ENCODE measurements around the gene MOSMO. TPM values are rescaled to one million over a fixed set of nuclear protein-coding genes. Genes with fewer than 3 reads are reported as not detected.

The MOSMO gene
- total RNA-seq, 2 experiments from 2014 or later, result 9.6 to 9.8 TPM

DNA sequence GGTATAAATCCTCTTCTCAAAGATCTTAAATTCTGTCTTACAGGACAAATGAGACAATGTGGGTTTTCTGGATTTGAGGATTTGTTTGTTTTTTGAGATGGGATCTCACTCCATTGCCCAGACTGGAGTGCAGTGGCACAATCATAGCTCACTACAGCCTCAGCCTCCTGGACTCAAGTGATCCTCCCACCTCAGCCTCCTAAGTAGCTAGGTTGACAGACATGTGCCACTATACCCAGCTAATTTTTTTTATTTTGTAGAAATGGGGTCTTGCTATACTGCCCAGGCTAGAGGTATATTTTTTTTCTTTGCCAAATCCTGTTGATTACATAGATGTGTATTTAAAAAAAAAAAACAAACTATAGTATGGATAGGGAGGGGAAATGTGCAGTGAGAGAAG is 122.6 kb downstream of the MOSMO start:
- H3K4me3 ChIP-seq (ENCODE audit: low read depth, low read length, poor library complexity, severe bottlenecking), result no peak overlapping the region
- H3K4me1 ChIP-seq (ENCODE audit: insufficient read depth, low read length, poor library complexity, severe bottlenecking), result no peaks in the 10 kb centered on the region
- ChIA-PET POLR2A (interaction anchor here (0.6 to 1.4 kb wide), 2 partner anchors 505 to 763 kb away, joined by 3 to 4 read pairs; no protein-coding TSS in a partner anchor), CTCF (ENCODE audit: unreplicated experiment) (no interaction called here)
- H3K4me2 ChIP-seq (ENCODE audit: low read length), result no peak overlapping the region
- no peaks in the 10 kb centered on the region for H3K79me2 ChIP-seq (ENCODE audit: insufficient read depth, low read depth, low read length)
- H3K36me3 ChIP-seq (ENCODE audit: insufficient read depth, low read length), result no peaks in the 10 kb centered on the region
- no peaks in the 10 kb centered on the region for H3K9me2 ChIP-seq (ENCODE audit: insufficient read depth, low read length)
- DNase-seq (ENCODE audit: low spot score), result no peak
- no peak for TF ChIP-seq EZH2phosphoT487 (IDR thresholded peaks at IDR 0.05; ENCODE audit: borderline replicate concordance, low read depth, low read length)
- TF ChIP-seq, protein P1, sequence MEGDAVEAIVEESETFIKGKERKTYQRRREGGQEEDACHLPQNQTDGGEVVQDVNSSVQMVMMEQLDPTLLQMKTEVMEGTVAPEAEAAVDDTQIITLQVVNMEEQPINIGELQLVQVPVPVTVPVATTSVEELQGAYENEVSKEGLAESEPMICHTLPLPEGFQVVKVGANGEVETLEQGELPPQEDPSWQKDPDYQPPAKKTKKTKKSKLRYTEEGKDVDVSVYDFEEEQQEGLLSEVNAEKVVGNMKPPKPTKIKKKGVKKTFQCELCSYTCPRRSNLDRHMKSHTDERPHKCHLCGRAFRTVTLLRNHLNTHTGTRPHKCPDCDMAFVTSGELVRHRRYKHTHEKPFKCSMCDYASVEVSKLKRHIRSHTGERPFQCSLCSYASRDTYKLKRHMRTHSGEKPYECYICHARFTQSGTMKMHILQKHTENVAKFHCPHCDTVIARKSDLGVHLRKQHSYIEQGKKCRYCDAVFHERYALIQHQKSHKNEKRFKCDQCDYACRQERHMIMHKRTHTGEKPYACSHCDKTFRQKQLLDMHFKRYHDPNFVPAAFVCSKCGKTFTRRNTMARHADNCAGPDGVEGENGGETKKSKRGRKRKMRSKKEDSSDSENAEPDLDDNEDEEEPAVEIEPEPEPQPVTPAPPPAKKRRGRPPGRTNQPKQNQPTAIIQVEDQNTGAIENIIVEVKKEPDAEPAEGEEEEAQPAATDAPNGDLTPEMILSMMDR (conservative IDR thresholded peaks at IDR 0.05; ENCODE audit: low read length), result no peak
- H4K20me1 ChIP-seq (ENCODE audit: insufficient read depth, low read length), result no peaks in the 10 kb centered on the region
- H3K27ac ChIP-seq (ENCODE audit: low read depth, low read length, poor library complexity, severe bottlenecking), result no peak overlapping the region
- H3K9me3 ChIP-seq (ENCODE audit: low read length), result no peaks in the 10 kb centered on the region
- no peak overlapping the region for H2AFZ ChIP-seq (ENCODE audit: low read length)
- intact Hi-C loops (cut with micrococcal nuclease; ENCODE audit: unreplicated experiment), result no loop called here
- BruUV-seq (replicated peaks), result no TSS peak

DNA sequence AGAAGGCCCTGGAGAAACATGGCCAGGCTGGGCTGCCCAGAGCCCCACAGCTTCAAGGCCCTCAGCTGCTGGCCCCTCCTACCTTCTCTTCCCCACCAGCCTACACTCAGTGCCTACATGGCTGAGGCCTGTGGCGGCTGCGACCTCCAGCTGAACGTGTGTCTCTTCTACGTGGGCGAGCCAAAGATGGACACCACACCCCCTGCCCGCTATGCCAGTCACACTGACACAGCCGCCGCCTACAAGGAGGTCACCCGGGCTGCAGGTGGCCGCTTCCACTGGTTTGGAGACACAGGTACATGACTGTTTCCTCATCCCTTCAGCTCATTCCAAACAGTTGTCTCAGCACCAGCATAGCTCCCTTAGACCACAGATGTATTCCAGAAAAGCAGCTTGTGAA is 124.9 kb downstream of the MOSMO start:
- no peaks in the 10 kb centered on the region for H3K79me2 ChIP-seq (ENCODE audit: insufficient read depth, low read depth, low read length)
- no peaks in the 10 kb centered on the region for H3K9me2 ChIP-seq (ENCODE audit: insufficient read depth, low read length)
- no peaks in the 10 kb centered on the region for H4K20me1 ChIP-seq (ENCODE audit: insufficient read depth, low read length)
- ChIA-PET CTCF (ENCODE audit: unreplicated experiment) (no interaction called here), POLR2A (no interaction called here)
- H3K9me3 ChIP-seq (ENCODE audit: low read length), result no peaks in the 10 kb centered on the region
- H3K27ac ChIP-seq (ENCODE audit: low read depth, low read length, poor library complexity, severe bottlenecking), result no peak overlapping the region
- no peak overlapping the region for H3K4me3 ChIP-seq (ENCODE audit: low read depth, low read length, poor library complexity, severe bottlenecking)
- no peak for DNase-seq (ENCODE audit: low spot score)
- intact Hi-C loops (cut with micrococcal nuclease; ENCODE audit: unreplicated experiment), result no loop called here
- H2AFZ ChIP-seq (ENCODE audit: low read length), result no peak overlapping the region
- TF ChIP-seq EZH2phosphoT487 (IDR thresholded peaks at IDR 0.05; ENCODE audit: borderline replicate concordance, low read depth, low read length), result no peak
- TF ChIP-seq, protein P1 (conservative IDR thresholded peaks at IDR 0.05; ENCODE audit: low read length), result no peak
- no peaks in the 10 kb centered on the region for H3K4me1 ChIP-seq (ENCODE audit: insufficient read depth, low read length, poor library complexity, severe bottlenecking)
- no TSS peak for BruUV-seq (replicated peaks)
- H3K4me2 ChIP-seq (ENCODE audit: low read length), result no peak overlapping the region
- H3K36me3 ChIP-seq (ENCODE audit: insufficient read depth, low read length), result no peaks in the 10 kb centered on the region

Other genes with a start within 250 kb of the MOSMO start
- gene NPIPB4, start 150.4 kb upstream of the MOSMO start, total RNA-seq (2014; rRNA removed; shearing (Covaris generic)), result 71.9 and 91.7 TPM in 2 replicates
- 435 and 436 TPM in 2 replicates for gene NPIPB4, start 150.4 kb upstream of the MOSMO start, total RNA-seq (2022)
- 121 and 129 TPM in 2 replicates for gene UQCRC2, start 54.8 kb upstream of the MOSMO start, total RNA-seq (2014; rRNA removed; shearing (Covaris generic))
- 202 and 210 TPM in 2 replicates for gene UQCRC2, start 54.8 kb upstream of the MOSMO start, total RNA-seq (2022)
- gene PDZD9, start 7.0 kb upstream of the MOSMO start, total RNA-seq (2014; rRNA removed; shearing (Covaris generic)), result not detected in 2 replicates
- not detected in 2 replicates for gene PDZD9, start 7.0 kb upstream of the MOSMO start, total RNA-seq (2022)
- gene VWA3A, start 84.4 kb downstream of the MOSMO start, total RNA-seq (2014; rRNA removed; shearing (Covaris generic)), result not detected in 2 replicates
- gene VWA3A, start 84.4 kb downstream of the MOSMO start, total RNA-seq (2022), result not detected in 2 replicates
- not detected in 2 replicates for gene SDR42E2, start 154.4 kb downstream of the MOSMO start, total RNA-seq (2014; rRNA removed; shearing (Covaris generic))
- 0.28 and 0.29 TPM in 2 replicates for gene SDR42E2, start 154.4 kb downstream of the MOSMO start, total RNA-seq (2022)
- gene EEF2K, start 198.2 kb downstream of the MOSMO start, total RNA-seq (2014; rRNA removed; shearing (Covaris generic)), result 17.6 and 23.8 TPM in 2 replicates
- 40.0 and 42.3 TPM in 2 replicates for gene EEF2K, start 198.2 kb downstream of the MOSMO start, total RNA-seq (2022)

Data from OCI-LY7 (cell line).